Measurements from ENCODE around the gene SPCS3.
"Not testable (repeated sequence)": the region's sequence is repeated elsewhere in the genome, so short reads cannot be mapped to it uniquely, and the experiment has no call there.

The SPCS3 gene

GRCh38 chr4:176345346-176345745 is 25.6 kb downstream of the SPCS3 start:
- DNase-seq (ENCODE audit: low read depth, low spot score) = not testable (repeated sequence)

DNA sequence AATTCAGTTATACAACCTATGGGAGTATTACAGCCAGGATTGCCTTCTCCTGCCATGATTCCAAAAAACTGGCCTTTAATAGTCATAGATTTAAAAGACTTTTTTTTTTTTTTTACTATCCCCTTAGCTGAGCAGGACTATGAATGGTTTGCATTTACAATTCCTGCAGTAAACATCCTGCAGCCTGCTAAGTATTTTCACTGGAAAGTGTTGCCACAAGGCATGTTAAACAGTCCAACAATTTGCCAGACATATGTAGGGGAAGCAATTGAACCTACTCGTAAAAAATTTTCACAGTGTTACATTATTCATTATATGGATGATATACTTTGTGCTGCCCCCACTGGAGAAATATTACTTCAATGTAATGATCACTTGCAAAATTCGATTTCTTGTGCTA is 27.1 kb downstream of the SPCS3 start:
- not testable (repeated sequence) for DNase-seq (ENCODE audit: low read depth, low spot score)

- DNase-seq (ENCODE audit: low read depth, low spot score) = no peak
Measured at GRCh38 chr4:176350671-176351070, 30.9 kb downstream of the SPCS3 start.

GRCh38 chr4:176354884-176355283 is 35.1 kb downstream of the SPCS3 start:
- no peak for DNase-seq (ENCODE audit: low read depth, low spot score)

GRCh38 chr4:176357359-176358082 is 37.8 kb downstream of the SPCS3 start:
- no peak for DNase-seq (ENCODE audit: low read depth, low spot score)

- DNase-seq (ENCODE audit: low read depth, low spot score) = no peak
Measured at GRCh38 chr4:176358083-176358469, 38.3 kb downstream of the SPCS3 start.

DNA sequence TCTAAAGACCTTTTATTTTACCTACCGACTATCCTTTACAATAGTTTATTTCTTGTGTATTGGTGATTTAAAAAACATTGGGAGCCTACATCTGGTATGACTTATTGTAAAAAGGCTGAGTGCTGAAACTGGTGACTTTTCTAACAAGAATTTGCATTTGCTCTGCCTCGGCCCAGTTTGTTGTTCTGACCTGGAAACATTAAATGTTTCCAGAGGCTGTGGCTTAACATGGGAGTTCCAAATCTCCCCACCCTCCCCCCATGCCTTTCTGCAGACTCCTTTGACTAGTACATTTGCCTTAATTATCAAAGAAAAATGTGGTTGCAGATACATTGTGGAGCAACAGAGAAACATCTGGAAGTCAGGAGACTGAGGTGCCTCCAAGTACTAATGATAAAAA is 39.8 kb downstream of the SPCS3 start:
- no peak for DNase-seq (ENCODE audit: low read depth, low spot score)

GRCh38 chr4:176360446-176360845 is 40.7 kb downstream of the SPCS3 start:
- DNase-seq (ENCODE audit: low read depth, low spot score) = no peak

GRCh38 chr4:176363072-176363471 is 43.3 kb downstream of the SPCS3 start:
- DNase-seq (ENCODE audit: low read depth, low spot score) = no peak

DNA sequence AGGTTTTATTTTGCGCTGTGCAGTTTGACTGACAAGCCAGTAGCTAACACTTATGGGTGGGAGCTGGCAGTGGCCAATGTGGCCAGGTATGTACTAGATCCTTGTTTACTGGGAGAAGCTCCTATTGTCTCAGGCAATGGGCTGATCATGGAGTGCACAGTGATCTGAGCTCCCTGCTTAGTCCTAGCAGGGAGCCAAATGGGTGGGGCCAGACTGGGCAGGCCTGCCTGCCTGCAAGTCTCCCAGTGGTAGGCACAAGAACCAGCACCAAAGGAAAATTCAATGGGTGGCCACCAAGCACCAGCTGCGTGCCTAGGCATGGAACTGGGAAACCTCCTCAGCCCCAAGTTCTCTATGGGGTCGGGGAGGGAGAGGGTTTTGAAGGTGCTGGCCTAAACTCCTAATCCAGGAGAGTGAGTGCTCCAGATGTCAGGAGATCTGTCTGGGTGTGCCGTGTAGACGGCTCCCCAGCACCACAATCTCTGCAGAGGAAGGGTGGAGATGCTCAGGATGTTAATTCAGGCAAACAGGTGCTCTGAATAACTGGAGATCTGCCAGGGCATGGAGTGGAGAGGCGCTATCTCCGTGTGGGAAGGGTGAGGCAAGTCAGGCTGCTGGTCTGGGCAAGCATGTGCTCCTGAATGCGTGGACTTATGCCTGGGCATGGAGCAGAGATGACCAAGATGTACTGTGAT is 48.2 kb downstream of the SPCS3 start:
- DNase-seq (ENCODE audit: low read depth, low spot score) = no peak

GRCh38 chr4:176376032-176376614 is 56.4 kb downstream of the SPCS3 start:
- DNase-seq (ENCODE audit: low read depth, low spot score) = no peak

GRCh38 chr4:176377780-176378179 is 58.0 kb downstream of the SPCS3 start:
- DNase-seq (ENCODE audit: low read depth, low spot score) = no peak

GRCh38 chr4:176380352-176381157 is 60.8 kb downstream of the SPCS3 start:
- DNase-seq (ENCODE audit: low read depth, low spot score) = no peak
